ENCODE measurements around the gene ZNHIT2. TPM values are rescaled to one million over a fixed set of nuclear protein-coding genes. Genes with fewer than 3 reads are reported as not detected.

The ZNHIT2 gene
- total RNA-seq, 4 donors from 2014 or later, result 10.3 to 30.7 (median 24.1) TPM

GRCh38 chr11:65110354-65110861 is 7.1 kb downstream of the ZNHIT2 start:
- Histone ChIP-seq H3K36me3 (peaks cover 0 to 13% of the 10 kb centered on the region in 2 donors), H3K4me3 (no peak overlapping the region), H3K27me3 (no peaks in the 10 kb centered on the region), H3K4me1 (peaks cover 26 to 34% of the 10 kb centered on the region in 2 donors), H3K9me3 (no peaks in the 10 kb centered on the region), H3K27ac (peak overlapping the region; percentile 74 to 90 (median 81))
- TF ChIP-seq CTCF (IDR thresholded peaks at IDR 0.05 in 4 of 5, conservative IDR thresholded peaks at IDR 0.05 in 1 of 5) (peak; percentile 86 to 100 (median 98)), POLR2A (IDR thresholded peaks at IDR 0.05) (no peak)
- DNase-seq, result peak; percentile 63 to 81
- peak; percentile 59 to 61 for ATAC-seq
- in situ Hi-C loops (cut with MboI; ENCODE audit: low sequenced_read_pairs in 4 of 4) (loop anchor here in 3 of 4 donors (5.0 kb wide), 1 partner anchor 72 kb away; the partner anchor contains the start of gene CAPN1 (in 3 of the 3)), intact Hi-C loops (cut with DNase I; ENCODE audit: low total_unique reads) (loop anchor here (1.0 to 10.0 kb wide), 2 partner anchors 71 to 256 kb away; partner anchors contain the start of gene CAPN1)

- H3K4me3 ChIP-seq, result no peak overlapping the region
- peaks cover 29 to 39% of the 10 kb centered on the region in 2 donors for H3K4me1 ChIP-seq
- no peak for ATAC-seq
- in situ Hi-C loops (cut with MboI; ENCODE audit: low sequenced_read_pairs in 4 of 4), result loop anchor here in 3 of 4 donors (5.0 kb wide), 1 partner anchor 73 kb away; the partner anchor contains the start of gene CAPN1 (in 3 of the 3)
- TF ChIP-seq CTCF (IDR thresholded peaks at IDR 0.05 in 4 of 5, conservative IDR thresholded peaks at IDR 0.05 in 1 of 5), result no peak
- no peak for TF ChIP-seq POLR2A (IDR thresholded peaks at IDR 0.05)
- DNase-seq, result no peak
- no peaks in the 10 kb centered on the region for H3K9me3 ChIP-seq
- H3K36me3 ChIP-seq, result peaks cover 0 to 13% of the 10 kb centered on the region in 2 donors
- intact Hi-C loops (cut with DNase I; ENCODE audit: low total_unique reads), result loop anchor here (1.0 to 10.0 kb wide), 2 partner anchors 72 to 255 kb away; partner anchors contain the start of gene CAPN1
- no peak overlapping the region for H3K27ac ChIP-seq
- H3K27me3 ChIP-seq, result no peaks in the 10 kb centered on the region
Observed at GRCh38 chr11:65109231-65110198, 8.0 kb downstream of the ZNHIT2 start.

- H3K27ac ChIP-seq, result no peak overlapping the region
- TF ChIP-seq CTCF (IDR thresholded peaks at IDR 0.05 in 4 of 5, conservative IDR thresholded peaks at IDR 0.05 in 1 of 5) (no peak), POLR2A (IDR thresholded peaks at IDR 0.05) (no peak)
- peaks cover 36 to 42% of the 10 kb centered on the region in 2 donors for H3K4me1 ChIP-seq
- DNase-seq, result no peak
- ATAC-seq, result no peak
- intact Hi-C loops (cut with DNase I; ENCODE audit: low total_unique reads) (no loop called here), in situ Hi-C loops (cut with MboI; ENCODE audit: low sequenced_read_pairs in 4 of 4) (no loop called here)
- H3K4me3 ChIP-seq, result no peak overlapping the region
- H3K9me3 ChIP-seq, result no peaks in the 10 kb centered on the region
- H3K27me3 ChIP-seq, result no peaks in the 10 kb centered on the region
- peaks cover 0 to 13% of the 10 kb centered on the region in 2 donors for H3K36me3 ChIP-seq
Observed at GRCh38 chr11:65108469-65109123, 8.9 kb downstream of the ZNHIT2 start.

GRCh38 chr11:65107751-65108468 is 9.6 kb downstream of the ZNHIT2 start:
- Histone ChIP-seq H3K27ac (no peak overlapping the region), H3K4me1 (peaks cover 37 to 42% of the 10 kb centered on the region in 2 donors), H3K36me3 (peaks cover 0 to 13% of the 10 kb centered on the region in 2 donors), H3K9me3 (no peaks in the 10 kb centered on the region), H3K4me3 (no peak overlapping the region), H3K27me3 (no peaks in the 10 kb centered on the region)
- intact Hi-C loops (cut with DNase I; ENCODE audit: low total_unique reads), result no loop called here
- in situ Hi-C loops (cut with MboI; ENCODE audit: low sequenced_read_pairs in 4 of 4), result no loop called here
- no peak for TF ChIP-seq CTCF (IDR thresholded peaks at IDR 0.05 in 4 of 5, conservative IDR thresholded peaks at IDR 0.05 in 1 of 5)
- TF ChIP-seq POLR2A (IDR thresholded peaks at IDR 0.05), result no peak
- DNase-seq, result no peak
- ATAC-seq, result no peak

Data from gastrocnemius medialis (tissue), 4 donors.